Parathyroid adenoma (tissue), 2 donors: ENCODE data around the gene HACE1.

Source experiments
- H2AFZ ChIP-seq: fragments of 300-600 bp; sonication (generic); one replicate; pipeline ENCODE4 v1.7.0; 2017; ENCODE audit warnings: antibody characterized with exemption, mild to moderate bottlenecking
- H3K27ac ChIP-seq: fragments of 300-600 bp; sonication (generic); one replicate; pipeline ENCODE4 v1.7.0; 2017
- H3K27me3 ChIP-seq: fragments of 300-600 bp; sonication (generic); one replicate; pipeline ENCODE4 v1.7.0; 2017; ENCODE audit warnings: low read length; ENCODE audit not compliant: control insufficient read depth, insufficient read depth
- H3K36me3 ChIP-seq: fragments of 300-600 bp; sonication (generic); one replicate; pipeline ENCODE4 v1.7.0; 2017; ENCODE audit warnings: low read length; ENCODE audit not compliant: control insufficient read depth, insufficient read depth
- H3K4me1 ChIP-seq: fragments of 300-600 bp; sonication (generic); one replicate; pipeline ENCODE4 v1.7.0; 2017; ENCODE audit warnings: control low read depth
- H3K4me2 ChIP-seq: fragments of 300-600 bp; sonication (generic); one replicate; pipeline ENCODE4 v1.7.0; 2017; ENCODE audit warnings: low read length
- H3K4me3 ChIP-seq: fragments of 300-600 bp; sonication (generic); one replicate; pipeline ENCODE4 v1.7.0; 2017; ENCODE audit warnings: low read depth, low read length
- H3K79me2 ChIP-seq: fragments of 300-600 bp; sonication (generic); one replicate; pipeline ENCODE4 v1.7.0; 2017; ENCODE audit warnings: control low read depth
- H3K9ac ChIP-seq: fragments of 300-600 bp; sonication (generic); one replicate; pipeline ENCODE4 v1.7.0; 2017; ENCODE audit warnings: mild to moderate bottlenecking
- H3K9me3 ChIP-seq: fragments of 300-600 bp; sonication (generic); one replicate; pipeline ENCODE4 v1.7.0; 2017; ENCODE audit warnings: low read length; ENCODE audit not compliant: control insufficient read depth
- TF ChIP-seq, protein P1 (sequence below): fragments of 300-600 bp; sonication (generic); IDR thresholded peaks from one replicate; pipeline ENCODE4 v1.7.0; 2017; ENCODE audit warnings: antibody characterized with exemption, mild to moderate bottlenecking
- donor health status: primary hyperparathyroidism.

Gene HACE1

DNA sequence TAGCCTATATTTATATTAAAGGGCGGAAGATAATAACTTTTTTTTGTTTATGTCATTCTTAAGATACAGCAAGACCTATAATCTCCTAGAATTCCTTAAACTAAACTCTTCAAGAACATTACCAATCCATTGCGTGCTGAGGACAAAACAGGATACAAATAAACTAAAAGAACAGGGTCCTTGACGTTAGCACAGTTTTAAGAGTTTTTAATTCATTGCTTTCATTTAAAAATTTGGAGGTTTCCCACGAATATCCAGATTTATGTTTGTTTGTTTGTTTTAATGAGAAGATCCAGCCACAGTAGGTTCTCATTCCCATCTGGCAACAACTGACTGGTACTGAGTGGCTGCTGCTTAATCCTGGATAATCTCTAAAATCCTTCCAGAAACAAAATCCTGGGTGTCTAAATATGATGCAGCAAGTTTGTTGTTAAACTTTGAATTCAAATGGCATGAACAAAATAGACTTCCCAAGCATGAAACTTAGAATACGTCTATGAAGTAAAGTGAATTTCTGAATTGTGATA, 153.7 kb downstream of the HACE1 start:
- H3K27ac ChIP-seq: peak overlapping the region; percentile 55
- no peak overlapping the region for H3K4me2 ChIP-seq
- H3K4me3 ChIP-seq: no peak overlapping the region
- H3K79me2 ChIP-seq: no peaks in the 10 kb centered on the region
- H3K36me3 ChIP-seq: no peaks in the 10 kb centered on the region
- H3K9me3 ChIP-seq: no peaks in the 10 kb centered on the region
- no peaks in the 10 kb centered on the region for H3K4me1 ChIP-seq
- no peak overlapping the region for H2AFZ ChIP-seq
- TF ChIP-seq, protein P1, sequence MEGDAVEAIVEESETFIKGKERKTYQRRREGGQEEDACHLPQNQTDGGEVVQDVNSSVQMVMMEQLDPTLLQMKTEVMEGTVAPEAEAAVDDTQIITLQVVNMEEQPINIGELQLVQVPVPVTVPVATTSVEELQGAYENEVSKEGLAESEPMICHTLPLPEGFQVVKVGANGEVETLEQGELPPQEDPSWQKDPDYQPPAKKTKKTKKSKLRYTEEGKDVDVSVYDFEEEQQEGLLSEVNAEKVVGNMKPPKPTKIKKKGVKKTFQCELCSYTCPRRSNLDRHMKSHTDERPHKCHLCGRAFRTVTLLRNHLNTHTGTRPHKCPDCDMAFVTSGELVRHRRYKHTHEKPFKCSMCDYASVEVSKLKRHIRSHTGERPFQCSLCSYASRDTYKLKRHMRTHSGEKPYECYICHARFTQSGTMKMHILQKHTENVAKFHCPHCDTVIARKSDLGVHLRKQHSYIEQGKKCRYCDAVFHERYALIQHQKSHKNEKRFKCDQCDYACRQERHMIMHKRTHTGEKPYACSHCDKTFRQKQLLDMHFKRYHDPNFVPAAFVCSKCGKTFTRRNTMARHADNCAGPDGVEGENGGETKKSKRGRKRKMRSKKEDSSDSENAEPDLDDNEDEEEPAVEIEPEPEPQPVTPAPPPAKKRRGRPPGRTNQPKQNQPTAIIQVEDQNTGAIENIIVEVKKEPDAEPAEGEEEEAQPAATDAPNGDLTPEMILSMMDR: no peak
- H3K27me3 ChIP-seq: no peaks in the 10 kb centered on the region
- no peak overlapping the region for H3K9ac ChIP-seq

DNA sequence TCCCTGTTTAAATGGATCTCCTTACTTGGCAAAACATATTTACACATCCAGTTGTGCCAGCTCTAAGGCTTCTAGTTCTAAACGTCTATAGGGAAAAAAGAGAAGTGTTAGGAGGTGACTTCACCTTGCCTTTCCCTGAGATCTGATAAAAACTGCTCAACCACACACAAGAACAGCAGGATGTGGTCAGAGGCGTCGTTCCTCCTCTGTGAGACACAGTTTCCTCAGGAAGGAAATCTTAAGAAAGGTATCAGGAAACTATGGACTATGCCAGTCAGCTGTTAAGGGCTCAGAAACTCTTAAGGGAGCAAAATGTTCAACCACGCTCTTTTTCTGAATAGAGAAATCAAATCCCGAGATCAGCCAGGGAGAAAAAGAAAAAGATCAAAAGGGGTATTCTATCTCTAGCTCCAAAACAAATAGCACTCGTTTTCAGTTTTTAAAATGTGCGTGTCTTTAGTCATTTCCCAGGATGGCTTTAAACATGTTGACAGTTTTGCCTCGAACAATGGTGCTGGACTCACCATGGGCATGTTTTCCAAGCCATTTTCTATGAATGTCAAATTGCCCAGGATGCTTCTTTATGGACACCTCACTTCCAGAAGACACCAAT, 154.5 kb downstream of the HACE1 start:
- TF ChIP-seq, protein P1: no peak
- Histone ChIP-seq H2AFZ (no peak overlapping the region), H3K9me3 (no peaks in the 10 kb centered on the region), H3K4me2 (no peak overlapping the region), H3K4me3 (no peak overlapping the region), H3K4me1 (no peaks in the 10 kb centered on the region), H3K9ac (no peak overlapping the region), H3K27me3 (no peaks in the 10 kb centered on the region), H3K79me2 (no peaks in the 10 kb centered on the region), H3K36me3 (no peaks in the 10 kb centered on the region), H3K27ac (peak overlapping the region; percentile 55)

DNA sequence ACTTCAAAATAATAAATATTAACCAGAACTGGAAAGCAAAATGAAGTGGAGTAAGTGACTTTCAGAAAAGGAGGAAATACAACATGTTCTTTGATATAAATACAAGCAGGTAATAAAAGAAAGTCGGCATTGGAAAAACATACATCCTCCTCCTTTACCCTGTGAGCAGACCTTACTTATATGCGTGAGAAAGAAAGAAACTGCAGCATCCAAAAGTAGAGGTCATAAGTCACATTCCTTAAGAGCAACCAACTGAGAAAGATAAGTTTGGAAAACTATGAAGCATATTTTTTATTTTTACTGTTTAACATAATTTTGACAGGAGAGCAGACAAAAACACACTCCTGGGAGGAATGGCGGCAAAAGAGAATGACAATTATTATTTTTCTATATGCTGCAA, 155.5 kb downstream of the HACE1 start:
- Histone ChIP-seq H3K4me2 (no peak overlapping the region), H3K4me1 (no peaks in the 10 kb centered on the region), H3K9ac (no peak overlapping the region), H2AFZ (no peak overlapping the region), H3K27ac (no peak overlapping the region), H3K4me3 (no peak overlapping the region), H3K9me3 (no peaks in the 10 kb centered on the region), H3K79me2 (no peaks in the 10 kb centered on the region), H3K27me3 (no peaks in the 10 kb centered on the region), H3K36me3 (no peaks in the 10 kb centered on the region)
- TF ChIP-seq, protein P1: no peak

DNA sequence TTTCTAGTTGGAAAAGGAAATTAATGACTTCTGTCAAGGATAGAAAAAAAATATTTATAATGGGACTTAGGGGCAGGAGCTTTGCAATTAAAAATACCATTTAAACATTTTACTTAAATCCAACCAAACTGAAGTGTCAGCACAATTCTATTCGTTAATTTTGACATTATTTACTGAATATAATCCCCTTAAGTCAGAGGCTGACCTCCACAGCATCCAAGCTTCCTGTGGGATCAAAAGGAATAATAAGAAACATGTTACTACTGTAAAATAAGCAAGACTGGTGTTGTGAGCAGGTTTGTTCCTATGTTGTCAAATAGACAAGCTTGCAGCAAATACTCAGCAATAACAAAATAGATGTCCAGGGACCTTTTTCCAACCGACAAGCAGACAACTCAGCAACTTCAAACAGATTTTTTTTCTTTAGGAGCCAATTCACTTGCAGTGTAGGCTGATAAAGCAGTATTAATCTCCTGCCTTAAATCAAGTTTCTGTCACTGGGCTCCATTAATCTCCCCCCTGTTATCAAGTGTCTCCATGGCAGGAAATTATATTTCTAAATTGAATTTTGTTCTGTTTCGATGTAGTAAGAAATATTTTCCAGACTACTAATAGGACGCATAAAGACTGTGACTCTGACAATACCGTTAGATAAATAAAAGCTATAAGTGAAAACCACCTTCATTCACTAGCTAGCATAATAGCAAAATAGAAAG, 157.4 kb downstream of the HACE1 start:
- Histone ChIP-seq H3K9ac (no peak overlapping the region), H3K27ac (no peak overlapping the region), H3K27me3 (no peaks in the 10 kb centered on the region), H3K9me3 (no peaks in the 10 kb centered on the region), H2AFZ (no peak overlapping the region), H3K4me2 (no peak overlapping the region), H3K4me3 (no peak overlapping the region), H3K79me2 (no peaks in the 10 kb centered on the region), H3K4me1 (no peaks in the 10 kb centered on the region), H3K36me3 (no peaks in the 10 kb centered on the region)
- TF ChIP-seq, protein P1: no peak
